Trophoblast cell (in vitro differentiated cells and primary cell): ENCODE measurements around the gene PCK1.

Experiments
- DNase-seq, 2 donors: peaks; one replicate each; pipeline ENCODE4 v3.0.0-alpha.2; 2016
- H2AFZ ChIP-seq: 2 replicates; pipeline ENCODE4 v1.6.1; 2013; ENCODE audit warnings: low read length, moderate library complexity, mild to moderate bottlenecking; ENCODE audit not compliant: insufficient read depth, poor library complexity
- H2AK5ac ChIP-seq: 2 replicates; pipeline ENCODE4 v1.6.1; 2013; ENCODE audit warnings: mild to moderate bottlenecking, low read length
- H2BK120ac ChIP-seq: 2 replicates; pipeline ENCODE4 v1.6.1; 2013; ENCODE audit warnings: low read length, mild to moderate bottlenecking, moderate library complexity; ENCODE audit not compliant: insufficient read depth, poor library complexity
- H2BK12ac ChIP-seq: 2 replicates; pipeline ENCODE4 v1.6.1; 2013; ENCODE audit warnings: mild to moderate bottlenecking, low read length, moderate library complexity
- H2BK5ac ChIP-seq: 2 replicates; pipeline ENCODE4 v1.6.1; 2013; ENCODE audit warnings: low read length, low read depth, moderate library complexity, mild to moderate bottlenecking; ENCODE audit not compliant: poor library complexity
- H3K14ac ChIP-seq: 2 replicates; pipeline ENCODE4 v1.6.1; 2013; ENCODE audit warnings: mild to moderate bottlenecking, low read length
- H3K18ac ChIP-seq: 2 replicates; pipeline ENCODE4 v1.6.1; 2013; ENCODE audit warnings: mild to moderate bottlenecking, low read length
- H3K23ac ChIP-seq: 2 replicates; pipeline ENCODE4 v1.6.1; 2013; ENCODE audit warnings: low read length
- H3K27ac ChIP-seq: 2 replicates; pipeline ENCODE4 v1.5.1; 2013; ENCODE audit warnings: low read depth, mild to moderate bottlenecking, inconsistent platforms, low read length, moderate library complexity
- H3K27me3 ChIP-seq: 2 replicates; pipeline ENCODE4 v1.6.1; 2013; ENCODE audit warnings: inconsistent platforms, mild to moderate bottlenecking, low read length, moderate library complexity; ENCODE audit not compliant: insufficient read depth
- H3K36me3 ChIP-seq, 2 experiments: 1 replicate in 1 of 2; 2 replicates in 1 of 2; pipeline ENCODE4 v1.6.1; 2013; ENCODE audit warnings: low read length in 2 of 2, mild to moderate bottlenecking in 2 of 2, moderate library complexity in 1 of 2; ENCODE audit not compliant: insufficient read depth in 2 of 2, control insufficient read depth in 1 of 2
- H3K4ac ChIP-seq: 2 replicates; pipeline ENCODE4 v1.6.1; 2013; ENCODE audit warnings: low read depth, mild to moderate bottlenecking, low read length, moderate library complexity
- H3K4me1 ChIP-seq, 2 experiments: 1 replicate in 1 of 2; 2 replicates in 1 of 2; pipeline ENCODE4 v1.6.1; 2013; ENCODE audit warnings: low read length in 2 of 2, mild to moderate bottlenecking in 2 of 2, moderate library complexity in 1 of 2; ENCODE audit not compliant: insufficient read depth in 2 of 2, control insufficient read depth in 1 of 2
- H3K4me2 ChIP-seq: 2 replicates; pipeline ENCODE4 v1.6.1; 2013; ENCODE audit warnings: inconsistent platforms, mild to moderate bottlenecking, low read length, moderate library complexity
- H3K4me3 ChIP-seq: 2 replicates; pipeline ENCODE4 v1.5.1; 2013; ENCODE audit warnings: mild to moderate bottlenecking, low read depth, low read length, inconsistent platforms
- H3K79me1 ChIP-seq: one replicate; pipeline ENCODE4 v1.6.1; 2013; ENCODE audit warnings: low read length
- H3K79me2 ChIP-seq: 2 replicates; pipeline ENCODE4 v1.6.1; 2013; ENCODE audit warnings: low read length, mild to moderate bottlenecking; ENCODE audit not compliant: control insufficient read depth, insufficient read depth, poor library complexity
- H3K9ac ChIP-seq: 2 replicates; pipeline ENCODE4 v1.6.1; 2013; ENCODE audit warnings: mild to moderate bottlenecking, low read length
- H3K9me3 ChIP-seq: 2 replicates; pipeline ENCODE4 v1.6.1; 2013; ENCODE audit warnings: low read depth, mild to moderate bottlenecking, control low read depth, inconsistent platforms, low read length; ENCODE audit not compliant: insufficient read depth
- H4K12ac ChIP-seq: 2 replicates; pipeline ENCODE4 v1.6.1; 2013; ENCODE audit warnings: low read depth, mild to moderate bottlenecking, low read length, moderate library complexity
- H4K8ac ChIP-seq: 2 replicates; pipeline ENCODE4 v1.6.1; 2013; ENCODE audit warnings: low read depth, mild to moderate bottlenecking, low read length, moderate library complexity
- H4K91ac ChIP-seq: one replicate; pipeline ENCODE4 v1.6.1; 2013; ENCODE audit warnings: low read depth, mild to moderate bottlenecking, low read length, moderate library complexity
- WGBS: extraction: QIAGEN DNeasy Blood & Tissue Kit; methylation state at CpG from one replicate; pipeline ENCODE4 v1.1.7; 2013; ENCODE audit warnings: missing lambda C conversion rate; ENCODE audit not compliant: insufficient read length, insufficient coverage; ENCODE audit errors: extremely low coverage; 5-methylcytosine and 5-hydroxymethylcytosine counted together

Gene PCK1

DNA sequence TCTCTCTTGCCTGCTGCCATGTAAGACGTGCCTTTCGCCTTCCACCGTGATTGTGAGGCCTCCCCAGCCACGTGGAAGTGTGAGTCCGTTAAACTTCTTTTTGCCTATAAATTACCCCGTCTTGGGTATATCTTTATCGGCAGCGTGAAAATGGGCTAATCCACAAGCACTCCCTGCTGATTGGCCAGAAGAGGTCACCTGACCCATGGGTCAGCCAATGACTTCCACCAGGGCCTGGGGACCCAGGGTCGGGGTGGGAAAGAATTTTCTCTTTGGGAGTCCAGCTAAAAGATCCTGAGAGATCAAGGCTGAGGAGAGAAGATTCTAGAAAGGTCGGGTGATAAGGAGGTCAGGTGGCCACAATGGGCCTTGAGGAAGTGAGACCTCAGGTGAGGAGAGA, 42.2 kb downstream of the PCK1 start:
- WGBS, result no CpG with 5 or more reads among the region's 10 CpGs
- Histone ChIP-seq H2AFZ (no peak overlapping the region), H3K27me3 (no peaks in the 10 kb centered on the region), H3K79me1 (no peaks in the 10 kb centered on the region), H3K79me2 (no peaks in the 10 kb centered on the region), H3K27ac (no peak overlapping the region), H3K4me3 (no peak overlapping the region), H3K36me3 (no peaks in the 10 kb centered on the region), H4K8ac (no peak overlapping the region), H4K12ac (no peak overlapping the region), H3K9me3 (peaks cover 2% of the 10 kb centered on the region), H2BK120ac (no peak overlapping the region), H4K91ac (no peak overlapping the region), H3K14ac (no peak overlapping the region), H3K23ac (no peak overlapping the region), H3K9ac (no peak overlapping the region), H2AK5ac (no peak overlapping the region), H3K18ac (no peak overlapping the region), H2BK5ac (no peak overlapping the region), H3K4me2 (no peak overlapping the region), H3K4ac (no peak overlapping the region), H2BK12ac (no peak overlapping the region), H3K4me1 (peaks cover 0 to under 1% of the 10 kb centered on the region in 2 experiments)
- DNase-seq, result no peak

DNA sequence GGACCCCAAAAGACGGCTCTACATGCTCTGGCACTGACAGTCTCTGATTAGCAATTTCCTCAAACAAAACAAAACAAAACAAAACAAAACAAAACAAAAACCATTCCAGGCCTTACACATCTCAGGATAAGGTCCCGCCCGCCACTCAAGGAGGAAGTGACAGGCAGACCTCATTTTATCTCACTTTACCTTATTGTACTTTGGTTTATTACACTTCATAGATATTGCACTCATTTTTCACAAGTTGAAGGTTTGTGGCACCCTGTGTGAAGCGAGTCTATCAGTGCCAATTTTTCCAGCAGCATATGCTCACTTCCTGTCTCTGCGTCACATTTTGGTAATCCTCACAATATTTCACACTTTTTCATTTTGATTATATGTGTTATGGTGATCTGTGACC, 44.1 kb downstream of the PCK1 start:
- no CpG with 5 or more reads among the region's 5 CpGs for WGBS

DNA sequence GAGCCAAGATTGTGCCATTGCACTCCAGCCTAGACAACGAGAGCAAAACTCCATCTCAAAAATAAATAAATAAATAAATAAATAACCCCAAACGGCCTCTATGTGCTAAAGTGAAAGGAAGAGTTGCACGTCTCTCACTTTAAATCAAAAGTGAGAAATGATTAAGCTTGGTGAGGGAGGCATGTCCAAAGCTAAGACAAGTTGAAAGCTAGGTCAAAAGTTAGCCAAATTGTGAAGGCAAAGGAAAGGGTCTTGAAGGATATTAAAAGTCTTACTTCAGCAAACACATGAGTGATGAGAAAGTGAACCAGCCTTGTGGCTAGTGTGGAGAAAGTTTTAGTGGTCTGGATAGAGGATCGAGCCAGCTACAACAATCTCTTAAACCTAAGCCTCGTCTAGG, 45.0 kb downstream of the PCK1 start:
- Histone ChIP-seq H2BK5ac (no peak overlapping the region), H3K4me3 (no peak overlapping the region), H3K27ac (no peak overlapping the region), H3K9me3 (peaks cover 2% of the 10 kb centered on the region), H4K12ac (no peak overlapping the region), H3K79me1 (peaks cover 3% of the 10 kb centered on the region), H3K9ac (no peak overlapping the region), H4K8ac (no peak overlapping the region), H3K27me3 (no peaks in the 10 kb centered on the region), H3K4ac (no peak overlapping the region), H3K36me3 (no peaks in the 10 kb centered on the region), H3K4me1 (peaks cover 2 to 6% of the 10 kb centered on the region in 2 experiments), H3K4me2 (no peak overlapping the region), H3K18ac (no peak overlapping the region), H2AFZ (no peak overlapping the region), H2BK120ac (no peak overlapping the region), H3K23ac (no peak overlapping the region), H2AK5ac (no peak overlapping the region), H4K91ac (no peak overlapping the region), H3K79me2 (no peaks in the 10 kb centered on the region), H2BK12ac (no peak overlapping the region), H3K14ac (no peak overlapping the region)
- no peak for DNase-seq
- WGBS, result no CpG with 5 or more reads among the region's 5 CpGs

More for the DNA sequence above, 44.1 kb downstream of the PCK1 start:
- Histone ChIP-seq H3K9me3 (peaks cover 2% of the 10 kb centered on the region), H3K36me3 (no peaks in the 10 kb centered on the region), H3K18ac (no peak overlapping the region), H4K12ac (no peak overlapping the region), H3K9ac (no peak overlapping the region), H2BK120ac (no peak overlapping the region), H3K27ac (no peak overlapping the region), H3K4me1 (peaks cover 0 to 3% of the 10 kb centered on the region in 2 experiments), H2AK5ac (no peak overlapping the region), H3K4me2 (no peak overlapping the region), H3K23ac (no peak overlapping the region), H2BK12ac (no peak overlapping the region), H4K8ac (no peak overlapping the region), H3K27me3 (no peaks in the 10 kb centered on the region), H3K79me1 (no peaks in the 10 kb centered on the region), H3K14ac (no peak overlapping the region), H2BK5ac (no peak overlapping the region), H3K79me2 (no peaks in the 10 kb centered on the region), H3K4me3 (no peak overlapping the region), H2AFZ (no peak overlapping the region), H4K91ac (no peak overlapping the region), H3K4ac (no peak overlapping the region)
- DNase-seq, result no peak

DNA sequence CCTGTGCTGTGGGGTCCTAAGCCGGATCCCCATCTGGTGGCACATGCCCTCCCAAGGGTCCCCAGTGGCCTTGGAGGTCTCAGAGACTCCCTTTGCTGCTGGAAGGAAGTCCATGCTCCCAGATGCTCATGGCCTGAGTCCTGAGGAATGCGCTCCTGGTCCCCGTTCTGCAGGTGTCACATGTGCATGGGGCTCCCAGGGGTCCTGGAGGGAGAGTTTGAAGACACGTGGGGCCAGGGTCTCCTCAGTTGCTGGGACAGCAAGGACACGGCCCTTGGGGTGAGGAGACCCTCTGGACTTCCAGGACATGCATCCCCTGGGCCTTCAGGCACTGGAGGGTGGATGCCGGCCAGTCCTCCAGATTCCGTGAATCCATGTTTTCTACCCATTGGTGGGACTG, 47.6 kb downstream of the PCK1 start:
- no peak overlapping the region for H3K14ac ChIP-seq
- no peaks in the 10 kb centered on the region for H3K79me2 ChIP-seq
- no peak for DNase-seq
- no peak overlapping the region for H4K8ac ChIP-seq
- no peak overlapping the region for H2AFZ ChIP-seq
- H2BK5ac ChIP-seq, result no peak overlapping the region
- no CpG with 5 or more reads among the region's 7 CpGs for WGBS
- H3K9ac ChIP-seq, result no peak overlapping the region
- no peak overlapping the region for H3K23ac ChIP-seq
- H4K91ac ChIP-seq, result no peak overlapping the region
- no peak overlapping the region for H3K4ac ChIP-seq
- no peak overlapping the region for H3K4me3 ChIP-seq
- H3K36me3 ChIP-seq, result no peaks in the 10 kb centered on the region
- H3K27me3 ChIP-seq, result no peaks in the 10 kb centered on the region
- no peak overlapping the region for H2BK12ac ChIP-seq
- no peak overlapping the region for H3K27ac ChIP-seq
- H4K12ac ChIP-seq, result no peak overlapping the region
- H2AK5ac ChIP-seq, result no peak overlapping the region
- H3K18ac ChIP-seq, result no peak overlapping the region
- no peaks in the 10 kb centered on the region for H3K9me3 ChIP-seq
- peaks cover 3% of the 10 kb centered on the region for H3K79me1 ChIP-seq
- peaks cover 2 to 6% of the 10 kb centered on the region in 2 experiments for H3K4me1 ChIP-seq
- H2BK120ac ChIP-seq, result no peak overlapping the region
- no peak overlapping the region for H3K4me2 ChIP-seq
